Caco-2 (cell line): ENCODE measurements around the gene RNASET2. TPM values are rescaled to one million over a fixed set of nuclear protein-coding genes. Genes with fewer than 3 reads are reported as not detected.

Source experiments
- BruUV-seq: library from RNA; stranded (reverse); fragments of 400-500 nt; replicated peaks from 2 replicates; lab custom pipeline; 2021; lab: Mats Ljungman, UMichigan
- CTCF ChIA-PET: fragments of 300-600 bp; sonication (Branson Sonifier 250); formaldehyde crosslinking; loops from one replicate; lab custom pipeline; 2022; ENCODE audit warnings: antibody characterized with exemption; lab: Charles Lee
- POLR2A ChIA-PET: fragments of 300-600 bp; sonication (Branson Sonifier 250); formaldehyde crosslinking; loops from one replicate; lab custom pipeline; 2022; ENCODE audit warnings: antibody characterized with exemption; lab: Charles Lee
- DNase-seq, 2 experiments: peaks; one replicate each; pipeline versions ENCODE4 v3.0.0 to v3.0.0-alpha.2; 2020 to 2022
- H3K27me3 ChIP-seq: replicated peaks from 2 replicates; pipeline ENCODE4 v1.6.0; 2011; ENCODE audit warnings: low read length; ENCODE audit not compliant: control insufficient read depth, insufficient read depth
- H3K36me3 ChIP-seq: 2 replicates; pipeline ENCODE4 v1.5.1; 2011; ENCODE audit warnings: low read length; ENCODE audit not compliant: control insufficient read depth, insufficient read depth
- H3K4me1 ChIP-seq: fragments of 250-450 bp; sonication (Bioruptor Pico); 2 replicates; pipeline ENCODE4 v1.5.1; 2020; ENCODE audit warnings: mild to moderate bottlenecking
- H3K4me3 ChIP-seq: 2 replicates; pipeline ENCODE4 v1.5.1; 2011; ENCODE audit warnings: low read depth, mild to moderate bottlenecking, control low read depth, low read length
- H3K9me3 ChIP-seq: fragments of 250-450 bp; sonication (Bioruptor Pico); 2 replicates; pipeline ENCODE4 v1.5.1; 2020; ENCODE audit warnings: mild to moderate bottlenecking, moderate library complexity
- H3K27ac Mint-ChIP-seq: one replicate; pipeline ENCODE4 v1.8.0; 2022; ENCODE audit warnings: mixed read lengths; ENCODE audit not compliant: unreplicated experiment
- H3K27me3 Mint-ChIP-seq: one replicate; pipeline ENCODE4 v1.8.0; 2022; ENCODE audit warnings: mixed read lengths; ENCODE audit not compliant: insufficient read depth, unreplicated experiment
- H3K36me3 Mint-ChIP-seq: one replicate; pipeline ENCODE4 v1.8.0; 2022; ENCODE audit warnings: mild to moderate bottlenecking, mixed read lengths; ENCODE audit not compliant: insufficient read depth, unreplicated experiment
- H3K4me1 Mint-ChIP-seq: one replicate; pipeline ENCODE4 v1.8.0; 2022; ENCODE audit warnings: low read depth, mixed read lengths; ENCODE audit not compliant: unreplicated experiment
- H3K4me3 Mint-ChIP-seq: one replicate; pipeline ENCODE4 v1.8.0; 2022; ENCODE audit warnings: mild to moderate bottlenecking, moderate library complexity, mixed read lengths; ENCODE audit not compliant: unreplicated experiment
- H3K9me3 Mint-ChIP-seq: one replicate; pipeline ENCODE4 v1.8.0; 2022; ENCODE audit warnings: mixed read lengths; ENCODE audit not compliant: unreplicated experiment
- CTCF ChIP-seq, 2 experiments: fragments of 200-600 bp in 1 of 2; IDR thresholded peaks; 1 replicate in 1 of 2; 2 replicates in 1 of 2; pipeline versions ENCODE4 v1.5.1 to v1.8.0; 2011 to 2022; ENCODE audit warnings: antibody characterized with exemption in 1 of 2, control low read depth in 1 of 2, inconsistent platforms in 1 of 2, low read depth in 1 of 2, low read length in 1 of 2, mild to moderate bottlenecking in 1 of 2, moderate library complexity in 1 of 2; ENCODE audit not compliant: insufficient read depth in 1 of 2, severe bottlenecking in 1 of 2, unreplicated experiment in 1 of 2
- intact Hi-C: fragments of 100-400 bp; cut with micrococcal nuclease; formaldehyde crosslinking; loops from one replicate; pipeline ENCODE4 v1.10.0; 2022; ENCODE audit not compliant: unreplicated experiment
- total RNA-seq: library from RNA; stranded (reverse); gene quantifications from 2 replicates; pipeline ENCODE4 v1.2.3, GENCODE V29; 2022

RNASET2 gene
- total RNA-seq, 1 experiment from 2014 or later: 59.1 TPM

- no peak overlapping the region for H3K4me3 Mint-ChIP-seq
- H3K36me3 ChIP-seq: no peaks in the 10 kb centered on the region
- intact Hi-C loops: no loop called here
- DNase-seq: no peak
- no peaks in the 10 kb centered on the region for H3K36me3 Mint-ChIP-seq
- no peak overlapping the region for H3K27ac Mint-ChIP-seq
- H3K9me3 Mint-ChIP-seq: no peaks in the 10 kb centered on the region
- H3K4me3 ChIP-seq: no peak overlapping the region
- no TSS peak for BruUV-seq
- H3K27me3 Mint-ChIP-seq: peaks cover 8% of the 10 kb centered on the region
- CTCF ChIA-PET: no interaction called here
- POLR2A ChIA-PET: no interaction called here
- H3K4me1 Mint-ChIP-seq: peaks cover 7% of the 10 kb centered on the region
- H3K9me3 ChIP-seq: no peaks in the 10 kb centered on the region
- H3K4me1 ChIP-seq: no peaks in the 10 kb centered on the region
- no peaks in the 10 kb centered on the region for H3K27me3 ChIP-seq
- TF ChIP-seq CTCF (IDR thresholded peaks at IDR 0.05; ENCODE audit: insufficient read depth in 1 of 2, low read depth in 1 of 2, low read length in 1 of 2, severe bottlenecking in 1 of 2, unreplicated experiment in 1 of 2): no peak
These were observed 45.1 kb downstream of the RNASET2 start for GRCh38 chr6:166911248-166911677.

- no peaks in the 10 kb centered on the region for H3K36me3 ChIP-seq
- no peaks in the 10 kb centered on the region for H3K27me3 ChIP-seq
- no peaks in the 10 kb centered on the region for H3K36me3 Mint-ChIP-seq
- H3K27ac Mint-ChIP-seq: no peak overlapping the region
- no peak for DNase-seq
- no TSS peak for BruUV-seq
- no peaks in the 10 kb centered on the region for H3K9me3 ChIP-seq
- H3K9me3 Mint-ChIP-seq: no peaks in the 10 kb centered on the region
- POLR2A ChIA-PET: no interaction called here
- H3K4me3 Mint-ChIP-seq: no peak overlapping the region
- TF ChIP-seq CTCF (IDR thresholded peaks at IDR 0.05; ENCODE audit: insufficient read depth in 1 of 2, low read depth in 1 of 2, low read length in 1 of 2, severe bottlenecking in 1 of 2, unreplicated experiment in 1 of 2): no peak
- CTCF ChIA-PET: no interaction called here
- H3K4me1 Mint-ChIP-seq: peaks cover 7% of the 10 kb centered on the region
- intact Hi-C loops: no loop called here
- H3K4me1 ChIP-seq: no peaks in the 10 kb centered on the region
- peaks cover 8% of the 10 kb centered on the region for H3K27me3 Mint-ChIP-seq
- no peak overlapping the region for H3K4me3 ChIP-seq
These were observed 45.7 kb downstream of the RNASET2 start for GRCh38 chr6:166910601-166911000.

- DNase-seq: no peak
- Mint-ChIP-seq H3K9me3 (no peaks in the 10 kb centered on the region), H3K36me3 (no peaks in the 10 kb centered on the region), H3K4me3 (no peak overlapping the region), H3K4me1 (peaks cover 7% of the 10 kb centered on the region), H3K27ac (no peak overlapping the region), H3K27me3 (peaks cover 8% of the 10 kb centered on the region)
- no peaks in the 10 kb centered on the region for H3K4me1 ChIP-seq
- intact Hi-C loops: no loop called here
- H3K9me3 ChIP-seq: no peaks in the 10 kb centered on the region
- POLR2A ChIA-PET: interaction anchor here (0.6 kb wide), 1 partner anchor 52 kb away, joined by 3 read pairs; no protein-coding TSS in a partner anchor
- CTCF ChIA-PET: no interaction called here
- no TSS peak for BruUV-seq
- no peaks in the 10 kb centered on the region for H3K36me3 ChIP-seq
- no peak for TF ChIP-seq CTCF (IDR thresholded peaks at IDR 0.05; ENCODE audit: insufficient read depth in 1 of 2, low read depth in 1 of 2, low read length in 1 of 2, severe bottlenecking in 1 of 2, unreplicated experiment in 1 of 2)
- no peak overlapping the region for H3K4me3 ChIP-seq
- H3K27me3 ChIP-seq: no peaks in the 10 kb centered on the region
These were observed 47.5 kb downstream of the RNASET2 start for GRCh38 chr6:166908811-166909210.
